ENCODE data around the gene AP1B1. TPM values are rescaled to one million over a fixed set of nuclear protein-coding genes. Genes with fewer than 3 reads are reported as not detected.

AP1B1 gene
- total RNA-seq, 1 experiment from 2014 or later: 77.9 TPM

DNA sequence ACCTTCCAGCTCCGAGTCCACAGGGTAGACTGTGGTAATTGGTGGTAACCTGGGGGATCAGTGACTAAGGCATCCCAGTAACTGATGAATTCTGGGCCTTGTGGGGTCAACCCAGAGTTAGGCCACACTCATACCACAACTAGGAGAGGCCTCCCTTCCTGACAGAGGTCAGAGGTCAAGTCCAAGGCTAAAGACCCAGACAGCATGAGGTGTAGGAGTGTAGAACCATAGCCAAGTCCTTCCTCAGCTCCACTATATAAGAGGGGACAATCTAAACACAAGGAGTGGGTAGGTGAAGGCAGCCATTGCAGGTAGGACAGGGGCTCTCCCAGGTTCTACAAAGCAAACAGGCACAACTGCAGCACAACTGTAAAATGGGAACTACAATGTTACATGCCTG lies 4.6 kb downstream of the AP1B1 start (continued):
- TF ChIP-seq, protein P1, sequence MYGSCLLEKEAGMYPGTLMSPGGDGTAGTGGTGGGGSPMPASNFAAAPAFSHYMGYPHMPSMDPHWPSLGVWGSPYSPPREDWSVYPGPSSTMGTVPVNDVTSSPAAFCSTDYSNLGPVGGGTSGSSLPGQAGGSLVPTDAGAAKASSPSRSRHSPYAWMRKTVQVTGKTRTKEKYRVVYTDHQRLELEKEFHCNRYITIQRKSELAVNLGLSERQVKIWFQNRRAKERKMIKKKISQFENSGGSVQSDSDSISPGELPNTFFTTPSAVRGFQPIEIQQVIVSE (CRISPR knock-in tag; IDR thresholded peaks at IDR 0.05; ENCODE audit: borderline replicate concordance): no peak

DNA sequence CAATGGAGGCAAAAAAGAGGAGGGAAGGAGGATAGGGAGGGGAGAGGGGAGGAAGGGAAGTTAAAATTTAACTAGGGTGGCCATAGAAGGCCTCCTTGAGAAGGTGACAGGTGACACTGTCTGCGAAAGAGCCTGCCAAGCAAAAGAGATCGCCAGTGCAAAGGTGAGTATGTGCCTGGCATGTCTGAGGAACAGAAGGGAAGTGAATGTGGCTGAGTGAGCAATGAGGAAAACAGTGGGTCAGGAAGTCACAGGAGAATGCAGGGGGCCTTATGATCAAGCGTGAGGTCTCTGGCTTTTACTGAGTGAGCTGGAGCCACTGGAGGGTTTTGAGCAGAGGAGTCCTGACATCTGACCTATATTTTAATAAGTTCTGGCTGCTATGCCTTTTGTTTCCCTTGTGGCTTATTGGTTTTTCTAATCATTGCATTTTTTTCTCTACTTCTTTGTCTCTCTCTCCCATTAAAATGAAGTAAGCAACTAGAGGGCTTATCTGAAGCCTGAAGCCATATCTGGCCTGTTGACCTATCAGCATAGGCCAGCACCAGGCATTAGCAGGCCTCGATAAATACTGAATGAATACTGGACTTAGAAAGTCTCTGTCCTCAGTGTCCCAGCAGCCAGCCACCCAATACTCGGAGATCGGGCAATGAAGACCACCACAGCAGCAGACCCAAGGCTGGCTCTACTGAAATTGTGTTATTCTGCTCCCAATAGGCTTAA lies 5.6 kb downstream of the AP1B1 start:
- CTCF ChIA-PET: interaction anchor here (0.9 to 1.6 kb wide), 2 partner anchors 142 to 171 kb away, joined by 3 read pairs; partner anchors contain the start of gene THOC5
- POLR2A ChIA-PET: interaction anchor here (0.6 kb wide), 1 partner anchor 84 kb away, joined by 3 read pairs; no protein-coding TSS in a partner anchor
- no peak for DNase-seq (ENCODE audit: low spot score)
- Mint-ChIP-seq H3K9me3 (no peaks in the 10 kb centered on the region), H3K36me3 (no peaks in the 10 kb centered on the region), H3K4me3 (no peak overlapping the region), H3K4me1 (peaks cover 7% of the 10 kb centered on the region), H3K27me3 (ENCODE audit: low read depth) (no peaks in the 10 kb centered on the region), H3K27ac (no peak overlapping the region)
- TF ChIP-seq, protein P2, sequence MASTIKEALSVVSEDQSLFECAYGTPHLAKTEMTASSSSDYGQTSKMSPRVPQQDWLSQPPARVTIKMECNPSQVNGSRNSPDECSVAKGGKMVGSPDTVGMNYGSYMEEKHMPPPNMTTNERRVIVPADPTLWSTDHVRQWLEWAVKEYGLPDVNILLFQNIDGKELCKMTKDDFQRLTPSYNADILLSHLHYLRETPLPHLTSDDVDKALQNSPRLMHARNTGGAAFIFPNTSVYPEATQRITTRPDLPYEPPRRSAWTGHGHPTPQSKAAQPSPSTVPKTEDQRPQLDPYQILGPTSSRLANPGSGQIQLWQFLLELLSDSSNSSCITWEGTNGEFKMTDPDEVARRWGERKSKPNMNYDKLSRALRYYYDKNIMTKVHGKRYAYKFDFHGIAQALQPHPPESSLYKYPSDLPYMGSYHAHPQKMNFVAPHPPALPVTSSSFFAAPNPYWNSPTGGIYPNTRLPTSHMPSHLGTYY (CRISPR knock-in tag; IDR thresholded peaks at IDR 0.05): no peak
- TF ChIP-seq KAT7 (CRISPR knock-in tag; IDR thresholded peaks at IDR 0.05; ENCODE audit: borderline replicate concordance): no peak
- TF ChIP-seq, protein P3, sequence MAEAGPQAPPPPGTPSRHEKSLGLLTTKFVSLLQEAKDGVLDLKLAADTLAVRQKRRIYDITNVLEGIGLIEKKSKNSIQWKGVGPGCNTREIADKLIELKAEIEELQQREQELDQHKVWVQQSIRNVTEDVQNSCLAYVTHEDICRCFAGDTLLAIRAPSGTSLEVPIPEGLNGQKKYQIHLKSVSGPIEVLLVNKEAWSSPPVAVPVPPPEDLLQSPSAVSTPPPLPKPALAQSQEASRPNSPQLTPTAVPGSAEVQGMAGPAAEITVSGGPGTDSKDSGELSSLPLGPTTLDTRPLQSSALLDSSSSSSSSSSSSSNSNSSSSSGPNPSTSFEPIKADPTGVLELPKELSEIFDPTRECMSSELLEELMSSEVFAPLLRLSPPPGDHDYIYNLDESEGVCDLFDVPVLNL (CRISPR knock-in tag; IDR thresholded peaks at IDR 0.05; ENCODE audit: borderline replicate concordance, low read depth): no peak
- TF ChIP-seq, protein P4, sequence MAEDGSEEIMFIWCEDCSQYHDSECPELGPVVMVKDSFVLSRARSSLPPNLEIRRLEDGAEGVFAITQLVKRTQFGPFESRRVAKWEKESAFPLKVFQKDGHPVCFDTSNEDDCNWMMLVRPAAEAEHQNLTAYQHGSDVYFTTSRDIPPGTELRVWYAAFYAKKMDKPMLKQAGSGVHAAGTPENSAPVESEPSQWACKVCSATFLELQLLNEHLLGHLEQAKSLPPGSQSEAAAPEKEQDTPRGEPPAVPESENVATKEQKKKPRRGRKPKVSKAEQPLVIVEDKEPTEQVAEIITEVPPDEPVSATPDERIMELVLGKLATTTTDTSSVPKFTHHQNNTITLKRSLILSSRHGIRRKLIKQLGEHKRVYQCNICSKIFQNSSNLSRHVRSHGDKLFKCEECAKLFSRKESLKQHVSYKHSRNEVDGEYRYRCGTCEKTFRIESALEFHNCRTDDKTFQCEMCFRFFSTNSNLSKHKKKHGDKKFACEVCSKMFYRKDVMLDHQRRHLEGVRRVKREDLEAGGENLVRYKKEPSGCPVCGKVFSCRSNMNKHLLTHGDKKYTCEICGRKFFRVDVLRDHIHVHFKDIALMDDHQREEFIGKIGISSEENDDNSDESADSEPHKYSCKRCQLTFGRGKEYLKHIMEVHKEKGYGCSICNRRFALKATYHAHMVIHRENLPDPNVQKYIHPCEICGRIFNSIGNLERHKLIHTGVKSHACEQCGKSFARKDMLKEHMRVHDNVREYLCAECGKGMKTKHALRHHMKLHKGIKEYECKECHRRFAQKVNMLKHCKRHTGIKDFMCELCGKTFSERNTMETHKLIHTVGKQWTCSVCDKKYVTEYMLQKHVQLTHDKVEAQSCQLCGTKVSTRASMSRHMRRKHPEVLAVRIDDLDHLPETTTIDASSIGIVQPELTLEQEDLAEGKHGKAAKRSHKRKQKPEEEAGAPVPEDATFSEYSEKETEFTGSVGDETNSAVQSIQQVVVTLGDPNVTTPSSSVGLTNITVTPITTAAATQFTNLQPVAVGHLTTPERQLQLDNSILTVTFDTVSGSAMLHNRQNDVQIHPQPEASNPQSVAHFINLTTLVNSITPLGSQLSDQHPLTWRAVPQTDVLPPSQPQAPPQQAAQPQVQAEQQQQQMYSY (CRISPR knock-in tag; IDR thresholded peaks at IDR 0.05): no peak
- no peak for TF ChIP-seq MYBL2 (CRISPR knock-in tag; IDR thresholded peaks at IDR 0.05)
- no peak for TF ChIP-seq TP53 (CRISPR knock-in tag; IDR thresholded peaks at IDR 0.05)
- no peak for TF ChIP-seq ZNF232 (CRISPR knock-in tag; IDR thresholded peaks at IDR 0.05)
- no peak for TF ChIP-seq ZNF138 (CRISPR knock-in tag; conservative IDR thresholded peaks at IDR 0.05)
- TF ChIP-seq ETV6 (CRISPR knock-in tag; IDR thresholded peaks at IDR 0.05): no peak
- TF ChIP-seq SP1 (CRISPR knock-in tag; conservative IDR thresholded peaks at IDR 0.05): no peak
- TF ChIP-seq, protein P5, sequence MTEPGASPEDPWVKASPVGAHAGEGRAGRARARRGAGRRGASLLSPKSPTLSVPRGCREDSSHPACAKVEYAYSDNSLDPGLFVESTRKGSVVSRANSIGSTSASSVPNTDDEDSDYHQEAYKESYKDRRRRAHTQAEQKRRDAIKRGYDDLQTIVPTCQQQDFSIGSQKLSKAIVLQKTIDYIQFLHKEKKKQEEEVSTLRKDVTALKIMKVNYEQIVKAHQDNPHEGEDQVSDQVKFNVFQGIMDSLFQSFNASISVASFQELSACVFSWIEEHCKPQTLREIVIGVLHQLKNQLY (CRISPR knock-in tag; IDR thresholded peaks at IDR 0.05): no peak
- TF ChIP-seq, protein P6, sequence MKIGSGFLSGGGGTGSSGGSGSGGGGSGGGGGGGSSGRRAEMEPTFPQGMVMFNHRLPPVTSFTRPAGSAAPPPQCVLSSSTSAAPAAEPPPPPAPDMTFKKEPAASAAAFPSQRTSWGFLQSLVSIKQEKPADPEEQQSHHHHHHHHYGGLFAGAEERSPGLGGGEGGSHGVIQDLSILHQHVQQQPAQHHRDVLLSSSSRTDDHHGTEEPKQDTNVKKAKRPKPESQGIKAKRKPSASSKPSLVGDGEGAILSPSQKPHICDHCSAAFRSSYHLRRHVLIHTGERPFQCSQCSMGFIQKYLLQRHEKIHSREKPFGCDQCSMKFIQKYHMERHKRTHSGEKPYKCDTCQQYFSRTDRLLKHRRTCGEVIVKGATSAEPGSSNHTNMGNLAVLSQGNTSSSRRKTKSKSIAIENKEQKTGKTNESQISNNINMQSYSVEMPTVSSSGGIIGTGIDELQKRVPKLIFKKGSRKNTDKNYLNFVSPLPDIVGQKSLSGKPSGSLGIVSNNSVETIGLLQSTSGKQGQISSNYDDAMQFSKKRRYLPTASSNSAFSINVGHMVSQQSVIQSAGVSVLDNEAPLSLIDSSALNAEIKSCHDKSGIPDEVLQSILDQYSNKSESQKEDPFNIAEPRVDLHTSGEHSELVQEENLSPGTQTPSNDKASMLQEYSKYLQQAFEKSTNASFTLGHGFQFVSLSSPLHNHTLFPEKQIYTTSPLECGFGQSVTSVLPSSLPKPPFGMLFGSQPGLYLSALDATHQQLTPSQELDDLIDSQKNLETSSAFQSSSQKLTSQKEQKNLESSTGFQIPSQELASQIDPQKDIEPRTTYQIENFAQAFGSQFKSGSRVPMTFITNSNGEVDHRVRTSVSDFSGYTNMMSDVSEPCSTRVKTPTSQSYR (CRISPR knock-in tag; IDR thresholded peaks at IDR 0.05): no peak
- TF ChIP-seq, protein P7, sequence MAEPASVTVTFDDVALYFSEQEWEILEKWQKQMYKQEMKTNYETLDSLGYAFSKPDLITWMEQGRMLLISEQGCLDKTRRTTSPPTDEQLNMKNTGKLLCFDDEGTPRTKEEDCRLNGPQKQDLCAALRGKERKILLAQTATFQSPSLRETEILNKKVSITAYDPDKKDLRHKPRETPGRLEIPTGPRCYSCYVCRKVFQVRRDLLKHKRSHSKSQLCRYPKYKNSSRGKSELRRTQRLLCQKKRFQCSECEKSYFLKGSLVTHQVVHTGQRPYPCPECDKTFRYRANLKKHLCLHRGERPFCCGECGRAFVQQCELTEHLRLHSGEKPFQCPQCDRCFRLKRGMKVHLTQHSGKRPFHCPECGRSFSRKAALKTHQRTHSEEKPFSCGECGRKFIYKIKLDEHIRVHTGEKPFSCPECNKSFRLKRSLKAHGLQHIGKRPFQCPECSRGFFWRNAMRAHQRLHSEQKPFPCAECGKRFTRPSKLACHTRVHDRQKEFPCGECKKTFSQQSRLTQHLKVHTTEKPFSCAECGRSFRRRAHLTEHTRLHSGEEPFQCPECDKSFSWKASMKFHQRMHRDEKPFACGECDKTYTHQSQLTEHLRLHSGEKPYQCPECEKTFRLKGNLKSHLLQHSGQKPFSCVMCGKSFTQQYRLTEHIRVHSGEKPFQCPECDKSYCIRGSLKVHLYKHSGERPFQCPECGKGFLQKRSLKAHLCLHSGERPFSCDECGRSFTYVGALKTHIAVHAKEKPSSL (CRISPR knock-in tag; conservative IDR thresholded peaks at IDR 0.05): no peak
- TF ChIP-seq, protein P8, sequence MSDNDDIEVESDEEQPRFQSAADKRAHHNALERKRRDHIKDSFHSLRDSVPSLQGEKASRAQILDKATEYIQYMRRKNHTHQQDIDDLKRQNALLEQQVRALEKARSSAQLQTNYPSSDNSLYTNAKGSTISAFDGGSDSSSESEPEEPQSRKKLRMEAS (CRISPR knock-in tag; IDR thresholded peaks at IDR 0.05): no peak
- TF ChIP-seq SOX15 (CRISPR knock-in tag; IDR thresholded peaks at IDR 0.05): no peak
- TF ChIP-seq, protein P9, sequence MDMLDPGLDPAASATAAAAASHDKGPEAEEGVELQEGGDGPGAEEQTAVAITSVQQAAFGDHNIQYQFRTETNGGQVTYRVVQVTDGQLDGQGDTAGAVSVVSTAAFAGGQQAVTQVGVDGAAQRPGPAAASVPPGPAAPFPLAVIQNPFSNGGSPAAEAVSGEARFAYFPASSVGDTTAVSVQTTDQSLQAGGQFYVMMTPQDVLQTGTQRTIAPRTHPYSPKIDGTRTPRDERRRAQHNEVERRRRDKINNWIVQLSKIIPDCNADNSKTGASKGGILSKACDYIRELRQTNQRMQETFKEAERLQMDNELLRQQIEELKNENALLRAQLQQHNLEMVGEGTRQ (CRISPR knock-in tag; IDR thresholded peaks at IDR 0.05): no peak
- ATAC-seq: no peak
